ENCODE results near the gene MLH1.

MLH1 gene

GRCh38 chr3:37075955-37076354, 82.6 kb downstream of the MLH1 start:
- H3K27ac ChIP-seq (ENCODE audit: low read depth, low read length), result no peak overlapping the region
- H3K36me3 ChIP-seq (ENCODE audit: control insufficient read depth in 1 of 2, insufficient read depth in 2 of 2, low read length in 2 of 2), result peaks cover 15 to 31% of the 10 kb centered on the region in 2 donors

GRCh38 chr3:37082317-37082716, 89.0 kb downstream of the MLH1 start:
- peaks cover 20 to 31% of the 10 kb centered on the region in 2 donors for H3K36me3 ChIP-seq (ENCODE audit: control insufficient read depth in 1 of 2, insufficient read depth in 2 of 2, low read length in 2 of 2)

More at GRCh38 chr3:37075955-37076354, 82.6 kb downstream of the MLH1 start:
- no peaks in the 10 kb centered on the region for H3K4me1 ChIP-seq (ENCODE audit: control insufficient read depth in 1 of 2, insufficient read depth in 2 of 2, low read length in 2 of 2)
- no peak overlapping the region for H3K9ac ChIP-seq (ENCODE audit: low read depth in 1 of 2, low read length in 2 of 2)
- no peaks in the 10 kb centered on the region for H3K27me3 ChIP-seq (ENCODE audit: control insufficient read depth in 1 of 2, insufficient read depth in 2 of 2, low read length in 2 of 2)
- H3K4me3 ChIP-seq (ENCODE audit: low read depth in 1 of 2, low read length in 2 of 2), result no peak overlapping the region
- H3K9me3 ChIP-seq (ENCODE audit: control insufficient read depth in 1 of 2, low read length in 2 of 2), result no peaks in the 10 kb centered on the region

GRCh38 chr3:37086918-37087317, 93.6 kb downstream of the MLH1 start:
- Histone ChIP-seq H3K4me3 (ENCODE audit: low read depth in 1 of 2, low read length in 2 of 2) (no peak overlapping the region), H3K27ac (ENCODE audit: low read depth, low read length) (no peak overlapping the region), H3K27me3 (ENCODE audit: control insufficient read depth in 1 of 2, insufficient read depth in 2 of 2, low read length in 2 of 2) (no peaks in the 10 kb centered on the region), H3K9me3 (ENCODE audit: control insufficient read depth in 1 of 2, low read length in 2 of 2) (no peaks in the 10 kb centered on the region), H3K4me1 (ENCODE audit: control insufficient read depth in 1 of 2, insufficient read depth in 2 of 2, low read length in 2 of 2) (no peaks in the 10 kb centered on the region), H3K36me3 (ENCODE audit: control insufficient read depth in 1 of 2, insufficient read depth in 2 of 2, low read length in 2 of 2) (peaks cover 17 to 39% of the 10 kb centered on the region in 2 donors), H3K9ac (ENCODE audit: low read depth in 1 of 2, low read length in 2 of 2) (no peak overlapping the region)

More at GRCh38 chr3:37082317-37082716, 89.0 kb downstream of the MLH1 start:
- Histone ChIP-seq H3K27me3 (ENCODE audit: control insufficient read depth in 1 of 2, insufficient read depth in 2 of 2, low read length in 2 of 2) (no peaks in the 10 kb centered on the region), H3K9ac (ENCODE audit: low read depth in 1 of 2, low read length in 2 of 2) (no peak overlapping the region), H3K4me1 (ENCODE audit: control insufficient read depth in 1 of 2, insufficient read depth in 2 of 2, low read length in 2 of 2) (no peaks in the 10 kb centered on the region), H3K4me3 (ENCODE audit: low read depth in 1 of 2, low read length in 2 of 2) (no peak overlapping the region), H3K9me3 (ENCODE audit: control insufficient read depth in 1 of 2, low read length in 2 of 2) (no peaks in the 10 kb centered on the region), H3K27ac (ENCODE audit: low read depth, low read length) (no peak overlapping the region)

- Histone ChIP-seq H3K4me3 (ENCODE audit: low read depth in 1 of 2, low read length in 2 of 2) (no peak overlapping the region), H3K9me3 (ENCODE audit: control insufficient read depth in 1 of 2, low read length in 2 of 2) (no peaks in the 10 kb centered on the region), H3K9ac (ENCODE audit: low read depth in 1 of 2, low read length in 2 of 2) (no peak overlapping the region), H3K27ac (ENCODE audit: low read depth, low read length) (no peak overlapping the region), H3K27me3 (ENCODE audit: control insufficient read depth in 1 of 2, insufficient read depth in 2 of 2, low read length in 2 of 2) (no peaks in the 10 kb centered on the region), H3K36me3 (ENCODE audit: control insufficient read depth in 1 of 2, insufficient read depth in 2 of 2, low read length in 2 of 2) (peaks cover 14 to 34% of the 10 kb centered on the region in 2 donors), H3K4me1 (ENCODE audit: control insufficient read depth in 1 of 2, insufficient read depth in 2 of 2, low read length in 2 of 2) (no peaks in the 10 kb centered on the region)
These were observed 94.6 kb downstream of the MLH1 start for GRCh38 chr3:37087870-37088269.

GRCh38 chr3:37092484-37092883, 99.2 kb downstream of the MLH1 start:
- Histone ChIP-seq H3K9ac (ENCODE audit: low read depth in 1 of 2, low read length in 2 of 2) (no peak overlapping the region), H3K4me3 (ENCODE audit: low read depth in 1 of 2, low read length in 2 of 2) (no peak overlapping the region), H3K4me1 (ENCODE audit: control insufficient read depth in 1 of 2, insufficient read depth in 2 of 2, low read length in 2 of 2) (peaks cover 0 to 1% of the 10 kb centered on the region in 2 donors), H3K27me3 (ENCODE audit: control insufficient read depth in 1 of 2, insufficient read depth in 2 of 2, low read length in 2 of 2) (no peaks in the 10 kb centered on the region), H3K27ac (ENCODE audit: low read depth, low read length) (no peak overlapping the region), H3K9me3 (ENCODE audit: control insufficient read depth in 1 of 2, low read length in 2 of 2) (no peaks in the 10 kb centered on the region), H3K36me3 (ENCODE audit: control insufficient read depth in 1 of 2, insufficient read depth in 2 of 2, low read length in 2 of 2) (peaks cover 19 to 40% of the 10 kb centered on the region in 2 donors)

- Histone ChIP-seq H3K36me3 (ENCODE audit: control insufficient read depth in 1 of 2, insufficient read depth in 2 of 2, low read length in 2 of 2) (peaks cover 15 to 32% of the 10 kb centered on the region in 2 donors), H3K27ac (ENCODE audit: low read depth, low read length) (no peak overlapping the region), H3K4me1 (ENCODE audit: control insufficient read depth in 1 of 2, insufficient read depth in 2 of 2, low read length in 2 of 2) (peaks cover 0 to 5% of the 10 kb centered on the region in 2 donors), H3K27me3 (ENCODE audit: control insufficient read depth in 1 of 2, insufficient read depth in 2 of 2, low read length in 2 of 2) (no peaks in the 10 kb centered on the region), H3K9me3 (ENCODE audit: control insufficient read depth in 1 of 2, low read length in 2 of 2) (no peaks in the 10 kb centered on the region), H3K9ac (ENCODE audit: low read depth in 1 of 2, low read length in 2 of 2) (no peak overlapping the region), H3K4me3 (ENCODE audit: low read depth in 1 of 2, low read length in 2 of 2) (no peak overlapping the region)
These were observed 100.2 kb downstream of the MLH1 start for GRCh38 chr3:37093481-37093880.

GRCh38 chr3:37094636-37095035, 101.3 kb downstream of the MLH1 start:
- Histone ChIP-seq H3K4me3 (ENCODE audit: low read depth in 1 of 2, low read length in 2 of 2) (no peak overlapping the region), H3K9ac (ENCODE audit: low read depth in 1 of 2, low read length in 2 of 2) (no peak overlapping the region), H3K9me3 (ENCODE audit: control insufficient read depth in 1 of 2, low read length in 2 of 2) (no peaks in the 10 kb centered on the region), H3K27me3 (ENCODE audit: control insufficient read depth in 1 of 2, insufficient read depth in 2 of 2, low read length in 2 of 2) (no peaks in the 10 kb centered on the region), H3K27ac (ENCODE audit: low read depth, low read length) (no peak overlapping the region), H3K36me3 (ENCODE audit: control insufficient read depth in 1 of 2, insufficient read depth in 2 of 2, low read length in 2 of 2) (peaks cover 15 to 31% of the 10 kb centered on the region in 2 donors), H3K4me1 (ENCODE audit: control insufficient read depth in 1 of 2, insufficient read depth in 2 of 2, low read length in 2 of 2) (peaks cover 0 to 5% of the 10 kb centered on the region in 2 donors)

GRCh38 chr3:37096288-37096687, 103.0 kb downstream of the MLH1 start:
- no peaks in the 10 kb centered on the region for H3K27me3 ChIP-seq (ENCODE audit: control insufficient read depth in 1 of 2, insufficient read depth in 2 of 2, low read length in 2 of 2)
- no peak overlapping the region for H3K4me3 ChIP-seq (ENCODE audit: low read depth in 1 of 2, low read length in 2 of 2)
- H3K27ac ChIP-seq (ENCODE audit: low read depth, low read length), result no peak overlapping the region
- H3K9me3 ChIP-seq (ENCODE audit: control insufficient read depth in 1 of 2, low read length in 2 of 2), result no peaks in the 10 kb centered on the region
- peaks cover 15 to 17% of the 10 kb centered on the region in 2 donors for H3K36me3 ChIP-seq (ENCODE audit: control insufficient read depth in 1 of 2, insufficient read depth in 2 of 2, low read length in 2 of 2)
- H3K9ac ChIP-seq (ENCODE audit: low read depth in 1 of 2, low read length in 2 of 2), result no peak overlapping the region
- peaks cover 0 to 5% of the 10 kb centered on the region in 2 donors for H3K4me1 ChIP-seq (ENCODE audit: control insufficient read depth in 1 of 2, insufficient read depth in 2 of 2, low read length in 2 of 2)

GRCh38 chr3:37096975-37097374, 103.7 kb downstream of the MLH1 start:
- Histone ChIP-seq H3K4me3 (ENCODE audit: low read depth in 1 of 2, low read length in 2 of 2) (no peak overlapping the region), H3K9ac (ENCODE audit: low read depth in 1 of 2, low read length in 2 of 2) (no peak overlapping the region), H3K27me3 (ENCODE audit: control insufficient read depth in 1 of 2, insufficient read depth in 2 of 2, low read length in 2 of 2) (no peaks in the 10 kb centered on the region), H3K27ac (ENCODE audit: low read depth, low read length) (no peak overlapping the region), H3K9me3 (ENCODE audit: control insufficient read depth in 1 of 2, low read length in 2 of 2) (no peaks in the 10 kb centered on the region), H3K4me1 (ENCODE audit: control insufficient read depth in 1 of 2, insufficient read depth in 2 of 2, low read length in 2 of 2) (peaks cover 0 to 5% of the 10 kb centered on the region in 2 donors), H3K36me3 (ENCODE audit: control insufficient read depth in 1 of 2, insufficient read depth in 2 of 2, low read length in 2 of 2) (peaks cover 15% of the 10 kb centered on the region in 2 donors)

- no peak overlapping the region for H3K27ac ChIP-seq (ENCODE audit: low read depth, low read length)
- peaks cover 11 to 15% of the 10 kb centered on the region in 2 donors for H3K36me3 ChIP-seq (ENCODE audit: control insufficient read depth in 1 of 2, insufficient read depth in 2 of 2, low read length in 2 of 2)
- no peak overlapping the region for H3K4me3 ChIP-seq (ENCODE audit: low read depth in 1 of 2, low read length in 2 of 2)
- no peaks in the 10 kb centered on the region for H3K27me3 ChIP-seq (ENCODE audit: control insufficient read depth in 1 of 2, insufficient read depth in 2 of 2, low read length in 2 of 2)
- peaks cover 0 to 5% of the 10 kb centered on the region in 2 donors for H3K4me1 ChIP-seq (ENCODE audit: control insufficient read depth in 1 of 2, insufficient read depth in 2 of 2, low read length in 2 of 2)
- H3K9me3 ChIP-seq (ENCODE audit: control insufficient read depth in 1 of 2, low read length in 2 of 2), result no peaks in the 10 kb centered on the region
- H3K9ac ChIP-seq (ENCODE audit: low read depth in 1 of 2, low read length in 2 of 2), result no peak overlapping the region
These were observed 104.5 kb downstream of the MLH1 start for GRCh38 chr3:37097776-37098175.

- H3K4me3 ChIP-seq (ENCODE audit: low read depth in 1 of 2, low read length in 2 of 2), result no peak overlapping the region
- H3K27ac ChIP-seq (ENCODE audit: low read depth, low read length), result no peak overlapping the region
- H3K4me1 ChIP-seq (ENCODE audit: control insufficient read depth in 1 of 2, insufficient read depth in 2 of 2, low read length in 2 of 2), result peaks cover 0 to 5% of the 10 kb centered on the region in 2 donors
- H3K9me3 ChIP-seq (ENCODE audit: control insufficient read depth in 1 of 2, low read length in 2 of 2), result no peaks in the 10 kb centered on the region
- H3K27me3 ChIP-seq (ENCODE audit: control insufficient read depth in 1 of 2, insufficient read depth in 2 of 2, low read length in 2 of 2), result no peaks in the 10 kb centered on the region
- H3K9ac ChIP-seq (ENCODE audit: low read depth in 1 of 2, low read length in 2 of 2), result no peak overlapping the region
- peaks cover 8% of the 10 kb centered on the region in 2 donors for H3K36me3 ChIP-seq (ENCODE audit: control insufficient read depth in 1 of 2, insufficient read depth in 2 of 2, low read length in 2 of 2)
These were observed 105.6 kb downstream of the MLH1 start for GRCh38 chr3:37098884-37099283.
